Stimulated activated CD8-positive, alpha-beta memory T cell treated with anti-CD3 and anti-CD28 coated beads, Interleukin-2, amount 100 ng/mL, for 48 hours (primary cell): ENCODE results near the gene PTK6.
"Not testable (repeated sequence)": the region's sequence is repeated elsewhere in the genome, so short reads cannot be mapped to it uniquely, and the experiment has no call there.

ENCODE experiments used
- DNase-seq, 2 donors: peaks; one replicate each; pipeline ENCODE4 v3.0.0-alpha.2; 2020; ENCODE audit warnings: low read depth in 2 of 2

The PTK6 gene

GRCh38 chr20:63529861-63530787 lies 7.1 kb downstream of the PTK6 start:
- DNase-seq, result no peak

GRCh38 chr20:63529180-63529860 lies 7.9 kb downstream of the PTK6 start:
- DNase-seq, result no peak

- no peak for DNase-seq
Observed at GRCh38 chr20:63527184-63527583, 10.0 kb downstream of the PTK6 start.

- no peak for DNase-seq
Observed at GRCh38 chr20:63525971-63526370, 11.2 kb downstream of the PTK6 start.

- no peak for DNase-seq
Observed at GRCh38 chr20:63525185-63525584, 12.0 kb downstream of the PTK6 start.

GRCh38 chr20:63522981-63523611 lies 14.1 kb downstream of the PTK6 start:
- no peak for DNase-seq

- DNase-seq, result no peak
Observed at GRCh38 chr20:63522091-63522868, 14.9 kb downstream of the PTK6 start.

- DNase-seq, result no peak
Observed at GRCh38 chr20:63521602-63522001, 15.6 kb downstream of the PTK6 start.

GRCh38 chr20:63520934-63521601 lies 16.1 kb downstream of the PTK6 start:
- peak; percentile 50 to 59 for DNase-seq

- peak; percentile 66 to 76 for DNase-seq
Observed at GRCh38 chr20:63520504-63520933, 16.7 kb downstream of the PTK6 start, which contains the start of gene PPDPF. TSS of gene PPDPF (plus strand) at chr20:63520765. CDS start at chr20:63521309, 544 bp downstream.

GRCh38 chr20:63519668-63520503 lies 17.3 kb downstream of the PTK6 start:
- peak; percentile 49 to 51 for DNase-seq

GRCh38 chr20:63518946-63519667 lies 18.1 kb downstream of the PTK6 start:
- DNase-seq, result no peak

DNA sequence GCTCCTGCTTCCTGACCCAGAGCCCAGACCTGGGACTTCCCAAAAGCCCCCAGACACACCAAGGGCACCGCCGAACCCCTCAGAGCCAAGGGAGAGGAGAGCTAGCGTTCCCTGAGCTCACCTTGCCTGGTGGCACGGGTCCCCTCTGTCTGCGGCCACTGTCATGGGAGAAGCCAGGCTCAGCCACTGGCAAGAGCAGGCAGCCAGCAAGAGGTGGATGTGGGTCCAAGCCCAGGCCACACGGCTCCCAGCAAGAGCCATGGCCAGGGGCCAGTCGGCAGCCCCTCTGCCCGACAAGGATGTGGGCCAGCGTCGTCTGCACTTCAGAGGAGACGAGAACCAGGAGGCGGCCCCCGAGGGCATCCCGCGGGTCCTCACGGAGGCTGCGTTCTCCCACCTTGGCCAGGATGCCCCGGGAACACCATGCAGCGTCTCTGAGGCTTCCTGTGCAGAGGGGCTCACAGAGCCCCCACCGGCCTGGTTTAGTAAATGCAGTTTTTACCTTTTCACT lies 18.8 kb downstream of the PTK6 start:
- no peak for DNase-seq

- no peak for DNase-seq
Observed at GRCh38 chr20:63517376-63518309, 19.5 kb downstream of the PTK6 start.

- DNase-seq, result not testable (repeated sequence)
Observed at GRCh38 chr20:63514520-63514919, 22.7 kb downstream of the PTK6 start.

DNA sequence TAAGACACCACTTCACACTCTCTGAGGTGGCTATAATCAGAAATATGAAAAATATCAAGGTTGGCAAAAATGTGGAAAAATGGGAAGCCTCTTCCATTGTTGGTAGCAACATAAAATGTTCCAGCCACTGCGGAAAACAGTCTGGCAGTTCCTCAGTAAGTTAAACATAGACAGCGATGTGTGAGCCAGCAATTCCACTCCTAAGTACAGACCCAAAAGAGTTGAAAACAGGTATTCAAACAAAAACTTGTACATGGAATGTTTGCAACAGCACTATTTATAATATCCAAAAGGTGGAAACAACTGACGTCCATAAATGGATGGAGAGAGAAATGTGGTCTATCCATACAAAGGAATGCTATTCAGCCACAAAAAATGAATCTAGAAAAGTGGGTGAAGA lies 24.0 kb downstream of the PTK6 start:
- DNase-seq, result no peak

DNA sequence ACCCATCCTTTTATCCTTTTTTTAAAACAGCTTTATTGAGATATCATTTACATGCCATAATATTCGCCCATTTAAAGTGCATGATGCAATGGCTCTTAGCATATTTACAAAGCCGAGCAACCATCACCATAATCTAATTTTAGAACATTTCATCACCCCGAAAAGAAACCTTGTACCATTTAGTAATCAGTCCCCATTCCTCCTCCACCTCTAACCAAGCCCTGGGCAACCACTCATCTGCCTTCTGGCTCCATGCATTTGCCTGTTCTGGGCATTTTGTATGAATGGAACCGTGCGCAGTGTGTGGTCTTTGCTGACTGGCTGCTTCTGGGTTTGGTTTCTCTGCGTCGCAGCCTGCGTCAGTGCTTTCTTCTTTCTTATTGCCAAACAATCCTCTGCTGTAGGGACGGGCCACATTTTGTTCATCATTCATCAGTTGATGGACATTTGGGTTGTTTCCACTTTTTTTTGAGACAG lies 28.1 kb downstream of the PTK6 start:
- DNase-seq, result no peak
